Caco-2 (cell line): ENCODE data around the gene CEBPG. TPM values are rescaled to one million over a fixed set of nuclear protein-coding genes. Genes with fewer than 3 reads are reported as not detected.

Experiments
- BruUV-seq: library from RNA; stranded (reverse); fragments of 400-500 nt; replicated peaks from 2 replicates; lab custom pipeline; 2021; lab: Mats Ljungman, UMichigan
- CTCF ChIA-PET: fragments of 300-600 bp; sonication (Branson Sonifier 250); formaldehyde crosslinking; loops from one replicate; lab custom pipeline; 2022; ENCODE audit warnings: antibody characterized with exemption; lab: Charles Lee
- POLR2A ChIA-PET: fragments of 300-600 bp; sonication (Branson Sonifier 250); formaldehyde crosslinking; loops from one replicate; lab custom pipeline; 2022; ENCODE audit warnings: antibody characterized with exemption; lab: Charles Lee
- DNase-seq, 2 experiments: peaks; one replicate each; pipeline versions ENCODE4 v3.0.0 to v3.0.0-alpha.2; 2020 to 2022
- H3K27me3 ChIP-seq: replicated peaks from 2 replicates; pipeline ENCODE4 v1.6.0; 2011; ENCODE audit warnings: low read length; ENCODE audit not compliant: control insufficient read depth, insufficient read depth
- H3K36me3 ChIP-seq: 2 replicates; pipeline ENCODE4 v1.5.1; 2011; ENCODE audit warnings: low read length; ENCODE audit not compliant: control insufficient read depth, insufficient read depth
- H3K4me1 ChIP-seq: fragments of 250-450 bp; sonication (Bioruptor Pico); 2 replicates; pipeline ENCODE4 v1.5.1; 2020; ENCODE audit warnings: mild to moderate bottlenecking
- H3K4me3 ChIP-seq: 2 replicates; pipeline ENCODE4 v1.5.1; 2011; ENCODE audit warnings: low read depth, mild to moderate bottlenecking, control low read depth, low read length
- H3K9me3 ChIP-seq: fragments of 250-450 bp; sonication (Bioruptor Pico); 2 replicates; pipeline ENCODE4 v1.5.1; 2020; ENCODE audit warnings: mild to moderate bottlenecking, moderate library complexity
- H3K27ac Mint-ChIP-seq: one replicate; pipeline ENCODE4 v1.8.0; 2022; ENCODE audit warnings: mixed read lengths; ENCODE audit not compliant: unreplicated experiment
- H3K27me3 Mint-ChIP-seq: one replicate; pipeline ENCODE4 v1.8.0; 2022; ENCODE audit warnings: mixed read lengths; ENCODE audit not compliant: insufficient read depth, unreplicated experiment
- H3K36me3 Mint-ChIP-seq: one replicate; pipeline ENCODE4 v1.8.0; 2022; ENCODE audit warnings: mild to moderate bottlenecking, mixed read lengths; ENCODE audit not compliant: insufficient read depth, unreplicated experiment
- H3K4me1 Mint-ChIP-seq: one replicate; pipeline ENCODE4 v1.8.0; 2022; ENCODE audit warnings: low read depth, mixed read lengths; ENCODE audit not compliant: unreplicated experiment
- H3K4me3 Mint-ChIP-seq: one replicate; pipeline ENCODE4 v1.8.0; 2022; ENCODE audit warnings: mild to moderate bottlenecking, moderate library complexity, mixed read lengths; ENCODE audit not compliant: unreplicated experiment
- H3K9me3 Mint-ChIP-seq: one replicate; pipeline ENCODE4 v1.8.0; 2022; ENCODE audit warnings: mixed read lengths; ENCODE audit not compliant: unreplicated experiment
- CTCF ChIP-seq, 2 experiments: fragments of 200-600 bp in 1 of 2; IDR thresholded peaks; 1 replicate in 1 of 2; 2 replicates in 1 of 2; pipeline versions ENCODE4 v1.5.1 to v1.8.0; 2011 to 2022; ENCODE audit warnings: antibody characterized with exemption in 1 of 2, control low read depth in 1 of 2, inconsistent platforms in 1 of 2, low read depth in 1 of 2, low read length in 1 of 2, mild to moderate bottlenecking in 1 of 2, moderate library complexity in 1 of 2; ENCODE audit not compliant: insufficient read depth in 1 of 2, severe bottlenecking in 1 of 2, unreplicated experiment in 1 of 2
- intact Hi-C: fragments of 100-400 bp; cut with micrococcal nuclease; formaldehyde crosslinking; loops from one replicate; pipeline ENCODE4 v1.10.0; 2022; ENCODE audit not compliant: unreplicated experiment
- total RNA-seq: library from RNA; stranded (reverse); gene quantifications from 2 replicates; pipeline ENCODE4 v1.2.3, GENCODE V29; 2022

Gene CEBPG
- total RNA-seq, 1 experiment from 2014 or later = 79.4 TPM

- ChIA-PET CTCF (no interaction called here), POLR2A (no interaction called here)
- H3K27me3 Mint-ChIP-seq = no peaks in the 10 kb centered on the region
- H3K9me3 Mint-ChIP-seq = no peaks in the 10 kb centered on the region
- H3K36me3 Mint-ChIP-seq = no peaks in the 10 kb centered on the region
- no peak for TF ChIP-seq CTCF (IDR thresholded peaks at IDR 0.05; ENCODE audit: insufficient read depth in 1 of 2, low read depth in 1 of 2, low read length in 1 of 2, severe bottlenecking in 1 of 2, unreplicated experiment in 1 of 2)
- no peaks in the 10 kb centered on the region for H3K36me3 ChIP-seq
- no peak for DNase-seq
- H3K4me1 Mint-ChIP-seq = peaks cover 22% of the 10 kb centered on the region
- no peak overlapping the region for H3K4me3 Mint-ChIP-seq
- no TSS peak for BruUV-seq
- H3K27me3 ChIP-seq = no peaks in the 10 kb centered on the region
- intact Hi-C loops = no loop called here
- no peak overlapping the region for H3K4me3 ChIP-seq
- no peak overlapping the region for H3K27ac Mint-ChIP-seq
- no peaks in the 10 kb centered on the region for H3K9me3 ChIP-seq
- peaks cover 11% of the 10 kb centered on the region for H3K4me1 ChIP-seq
Measured at GRCh38 chr19:33329060-33329459, 44.4 kb upstream of the CEBPG start.

DNA sequence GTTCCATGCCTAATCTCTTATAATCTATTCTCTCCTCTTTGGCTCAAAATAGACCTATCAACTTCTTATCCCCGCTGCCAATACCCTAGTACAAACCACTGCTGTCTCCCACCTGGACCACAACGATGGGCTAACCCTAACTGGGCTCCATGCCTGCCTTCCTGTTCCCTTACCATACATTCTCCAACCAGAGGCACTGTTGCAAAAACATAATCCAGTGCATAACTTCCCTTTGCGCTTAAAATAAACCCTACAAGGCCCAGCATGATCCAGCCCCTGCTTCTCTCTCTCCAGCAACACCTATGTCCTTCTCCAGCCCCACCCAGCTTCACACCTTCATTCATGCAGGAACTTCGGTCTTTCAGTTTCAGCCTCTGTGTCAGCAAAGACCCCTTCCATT, 43.8 kb upstream of the CEBPG start:
- TF ChIP-seq CTCF (IDR thresholded peaks at IDR 0.05; ENCODE audit: insufficient read depth in 1 of 2, low read depth in 1 of 2, low read length in 1 of 2, severe bottlenecking in 1 of 2, unreplicated experiment in 1 of 2) = no peak
- Mint-ChIP-seq H3K9me3 (no peaks in the 10 kb centered on the region), H3K4me1 (peaks cover 16% of the 10 kb centered on the region), H3K27ac (no peak overlapping the region), H3K36me3 (no peaks in the 10 kb centered on the region), H3K4me3 (no peak overlapping the region), H3K27me3 (no peaks in the 10 kb centered on the region)
- no TSS peak for BruUV-seq
- intact Hi-C loops = loop anchor here (5.0 kb wide), 1 partner anchor 38 kb away; no protein-coding TSS in a partner anchor
- no peak for DNase-seq
- ChIA-PET CTCF (no interaction called here), POLR2A (no interaction called here)
- H3K27me3 ChIP-seq = no peaks in the 10 kb centered on the region
- H3K36me3 ChIP-seq = no peaks in the 10 kb centered on the region
- H3K9me3 ChIP-seq = no peaks in the 10 kb centered on the region
- H3K4me3 ChIP-seq = no peak overlapping the region
- H3K4me1 ChIP-seq = peaks cover 8% of the 10 kb centered on the region; the same call in 1 of the 2 replicates

- POLR2A ChIA-PET = no interaction called here
- Histone ChIP-seq H3K4me3 (no peak overlapping the region), H3K36me3 (no peaks in the 10 kb centered on the region), H3K9me3 (no peaks in the 10 kb centered on the region), H3K27me3 (no peaks in the 10 kb centered on the region), H3K4me1 (peaks cover 8% of the 10 kb centered on the region; the same call in 1 of the 2 replicates)
- no peaks in the 10 kb centered on the region for H3K27me3 Mint-ChIP-seq
- peaks cover 16% of the 10 kb centered on the region for H3K4me1 Mint-ChIP-seq
- H3K9me3 Mint-ChIP-seq = no peaks in the 10 kb centered on the region
- no peak overlapping the region for H3K27ac Mint-ChIP-seq
- H3K4me3 Mint-ChIP-seq = no peak overlapping the region
- no peak for DNase-seq
- BruUV-seq = no TSS peak
- CTCF ChIA-PET = no interaction called here
- H3K36me3 Mint-ChIP-seq = no peaks in the 10 kb centered on the region
- TF ChIP-seq CTCF (IDR thresholded peaks at IDR 0.05; ENCODE audit: insufficient read depth in 1 of 2, low read depth in 1 of 2, low read length in 1 of 2, severe bottlenecking in 1 of 2, unreplicated experiment in 1 of 2) = no peak
- intact Hi-C loops = loop anchor here (2.0 to 5.0 kb wide), 2 partner anchors 35 to 45 kb away; no protein-coding TSS in a partner anchor
Measured at GRCh38 chr19:33332248-33332647, 41.3 kb upstream of the CEBPG start.
